DMS79 treated with DMSO at 0.1 percent for 48 hours (cell line): ENCODE data around the gene TOP2A.
A peak's percentile ranks its signal among the peaks of the same experiment; 100 is the strongest.
"Not testable (repeated sequence)": the region's sequence is repeated elsewhere in the genome, so short reads cannot be mapped to it uniquely, and the experiment has no call there.

Experiments
- DNase-seq: peaks from one replicate; lab custom pipeline; 2025; lab: John Stamatoyannopoulos, UW

Gene TOP2A

DNA sequence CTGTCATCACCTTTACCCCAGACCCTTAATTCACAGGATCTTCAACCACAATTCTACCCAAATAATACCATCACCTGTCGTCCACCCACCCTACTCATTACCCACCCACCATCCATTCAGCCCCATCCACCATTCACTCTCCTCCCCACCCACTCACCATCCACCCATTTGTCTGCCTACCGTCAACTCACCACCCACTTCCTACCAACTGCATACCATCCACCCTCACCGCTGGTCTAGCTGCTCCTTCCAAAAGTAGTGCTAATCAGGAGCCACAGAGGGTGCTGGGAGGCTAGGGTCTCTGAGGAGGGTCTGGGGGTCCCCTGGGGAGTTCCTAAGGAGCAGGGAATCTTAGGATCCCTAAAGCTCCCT, 13.5 kb upstream of the TOP2A start:
- no peak for DNase-seq

DNA sequence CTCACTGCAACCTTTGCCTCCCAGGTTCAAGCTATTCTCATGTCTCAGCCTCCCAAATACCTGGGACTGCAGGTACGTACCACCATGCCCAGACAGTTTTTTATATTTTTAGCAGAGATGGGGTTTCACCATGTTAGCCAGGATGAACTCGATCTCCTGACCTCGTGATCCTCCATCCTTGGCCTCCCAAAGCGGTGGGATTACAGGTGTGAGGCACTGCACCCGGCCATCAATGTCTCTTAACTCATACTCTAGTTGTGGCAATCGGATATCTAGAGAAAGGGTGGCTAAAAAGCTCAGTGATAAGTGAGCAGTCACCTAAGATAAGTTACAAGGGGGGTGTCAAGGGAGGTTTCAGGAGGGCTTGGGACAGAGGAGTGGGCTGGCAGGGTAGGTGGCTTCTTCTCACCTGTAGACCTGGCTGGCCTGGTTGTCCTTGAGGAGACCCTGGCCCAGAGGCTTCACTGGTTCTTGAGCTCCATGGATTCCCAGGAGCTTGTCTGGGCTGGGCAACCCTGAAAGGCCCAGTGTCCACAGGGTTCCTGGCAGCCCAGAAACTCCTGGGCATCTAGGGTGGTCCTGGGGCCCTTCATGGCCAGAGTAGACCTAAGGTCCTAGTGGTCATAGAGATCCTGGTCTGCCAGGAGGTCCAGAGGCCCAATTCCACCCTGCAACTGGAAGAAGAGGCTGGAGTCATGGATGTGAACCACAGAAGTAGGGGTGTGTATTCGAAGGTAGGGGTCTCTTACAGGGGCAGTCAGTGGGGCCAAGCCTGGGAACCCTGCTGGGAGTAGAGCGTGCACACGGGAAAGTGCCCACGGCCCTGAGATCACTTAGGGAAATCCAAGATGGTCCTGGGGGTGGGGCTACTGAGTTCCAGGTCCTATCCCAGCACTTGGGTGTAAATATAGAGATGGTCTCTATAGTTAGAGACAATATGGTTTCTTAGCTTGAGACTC, 12.9 kb upstream of the TOP2A start:
- DNase-seq, result no peak

- no peak for DNase-seq
These were observed 9.4 kb upstream of the TOP2A start for GRCh38 chr17:40427002-40427491.

GRCh38 chr17:40425741-40426140, 8.0 kb upstream of the TOP2A start:
- no peak for DNase-seq

DNA sequence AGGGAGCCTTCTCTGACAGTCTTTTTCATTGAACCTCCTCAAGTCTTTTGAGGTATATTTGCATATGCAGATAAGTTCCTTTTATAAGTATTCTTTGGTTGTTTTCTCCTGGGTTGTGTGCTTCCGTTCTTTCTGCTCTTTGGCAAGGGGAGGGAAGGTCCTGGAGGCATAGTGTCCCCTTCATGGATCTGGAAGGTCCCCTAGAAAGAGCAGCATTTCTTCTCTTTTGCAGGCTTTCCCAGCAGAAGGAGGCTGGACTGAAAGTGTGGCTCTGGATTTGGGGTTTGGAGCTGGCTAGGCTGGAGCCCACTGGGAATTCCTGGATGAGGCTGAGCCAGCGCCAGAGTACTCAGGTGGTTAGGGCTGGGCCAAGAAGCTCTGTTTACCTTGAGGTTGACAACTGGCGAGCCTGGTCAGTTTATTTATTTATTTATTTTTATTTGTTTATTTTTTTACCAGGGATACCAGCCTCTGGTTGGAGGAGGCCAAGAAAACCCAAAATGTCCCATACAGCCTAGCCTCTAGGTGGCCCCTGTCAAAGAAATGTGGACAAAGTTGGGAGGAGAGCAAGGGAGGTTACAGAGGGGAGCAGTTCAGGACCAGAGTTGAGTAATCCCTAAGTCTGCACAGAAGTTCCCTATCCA, 5.4 kb upstream of the TOP2A start:
- DNase-seq, result peak; percentile 51

DNA sequence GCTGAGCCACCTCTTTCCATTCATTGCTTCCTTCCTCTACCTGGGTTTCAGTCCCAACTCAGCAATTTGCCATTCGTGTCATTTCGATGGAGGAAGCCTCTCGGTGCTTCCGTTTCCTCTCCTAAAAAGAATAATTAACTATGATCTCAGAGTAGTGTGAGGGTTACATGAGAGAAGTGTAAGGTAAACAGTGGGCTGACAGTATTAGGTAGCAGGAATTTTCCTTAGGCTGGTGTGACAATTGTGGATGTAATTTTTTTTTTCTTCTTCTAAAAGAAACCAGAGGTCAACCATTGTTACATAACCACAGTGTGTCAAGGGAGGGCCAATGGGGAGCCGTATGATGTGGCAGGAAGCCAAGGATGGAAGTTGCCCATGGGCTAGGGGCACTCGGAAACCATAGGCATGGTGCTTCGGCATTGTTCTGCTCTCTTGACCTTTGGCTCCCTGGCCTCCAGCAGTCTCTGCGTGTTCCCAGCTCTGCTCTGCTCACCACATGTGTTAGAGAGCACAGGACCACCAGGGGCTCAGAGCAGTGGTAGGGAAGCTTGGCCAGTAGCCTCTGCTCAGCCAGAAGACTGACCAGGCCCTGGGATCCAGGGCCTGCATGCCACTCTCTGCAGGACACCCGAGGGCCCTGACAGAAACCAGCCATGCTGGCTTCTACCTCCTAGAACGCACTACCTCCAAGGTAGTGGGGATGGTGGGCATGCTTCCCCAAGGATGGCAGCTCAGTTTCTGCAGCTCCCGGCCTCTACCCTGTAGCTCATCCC, 2.0 kb upstream of the TOP2A start:
- DNase-seq, result no peak

DNA sequence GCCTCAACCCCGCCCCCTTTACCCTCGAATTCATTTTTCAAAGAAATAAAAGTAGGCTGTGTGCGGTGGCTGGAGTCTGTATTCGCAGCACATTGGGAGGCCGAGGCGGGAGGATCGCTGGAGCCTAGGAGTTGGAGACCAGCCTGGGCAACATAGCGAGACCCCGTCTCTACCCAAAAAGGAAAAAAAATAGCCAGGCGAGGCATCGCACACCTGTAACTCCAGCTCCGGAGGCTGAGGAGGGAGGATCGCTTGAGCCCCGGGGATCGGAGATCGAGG, 671 bp upstream of the TOP2A start:
- DNase-seq, result no peak

- peak; percentile 42 for DNase-seq
These were observed 463 bp downstream of the TOP2A start for GRCh38 chr17:40417258-40417608.

DNA sequence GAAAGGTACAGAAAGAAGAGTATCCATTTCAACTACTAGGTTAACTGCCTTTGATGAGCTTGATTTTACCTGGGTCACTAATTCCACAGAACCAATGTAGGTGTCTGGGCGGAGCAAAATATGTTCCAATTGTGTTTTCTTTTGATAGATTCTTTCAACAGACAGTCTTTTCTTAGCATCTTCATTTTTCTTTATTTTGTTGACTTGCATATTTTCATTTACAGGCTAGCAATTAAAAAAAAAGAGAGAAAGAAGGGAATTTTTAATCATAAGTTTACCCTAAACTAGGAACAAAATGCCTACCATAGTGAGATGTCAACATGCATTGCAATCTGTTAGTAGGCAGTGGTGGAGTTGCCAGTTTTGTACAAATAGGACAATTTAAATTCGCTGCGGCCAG, 1.0 kb downstream of the TOP2A start:
- no peak for DNase-seq

GRCh38 chr17:40415390-40415789, 2.3 kb downstream of the TOP2A start:
- DNase-seq, result peak; percentile 29

DNA sequence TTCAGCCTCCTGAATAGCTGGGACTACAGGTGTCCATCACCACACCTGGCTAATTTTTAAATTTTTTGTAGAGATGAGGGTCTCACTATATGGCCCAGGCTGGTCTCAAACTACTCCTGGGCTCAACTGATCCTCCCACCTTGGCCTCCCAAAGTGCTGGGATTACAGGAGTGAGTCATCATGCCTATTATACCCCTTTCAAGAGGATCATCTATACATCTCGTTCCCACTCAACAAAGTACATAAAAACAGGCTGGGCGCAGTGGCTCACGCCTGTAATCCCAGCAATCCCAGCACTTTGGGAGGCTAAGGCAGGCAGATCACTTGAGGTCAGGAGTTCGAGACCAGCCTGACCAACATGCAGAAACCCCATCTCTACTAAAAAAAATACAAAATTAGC, 3.4 kb downstream of the TOP2A start:
- DNase-seq, result not testable (repeated sequence)

GRCh38 chr17:40412880-40413279, 4.8 kb downstream of the TOP2A start:
- DNase-seq, result no peak

DNA sequence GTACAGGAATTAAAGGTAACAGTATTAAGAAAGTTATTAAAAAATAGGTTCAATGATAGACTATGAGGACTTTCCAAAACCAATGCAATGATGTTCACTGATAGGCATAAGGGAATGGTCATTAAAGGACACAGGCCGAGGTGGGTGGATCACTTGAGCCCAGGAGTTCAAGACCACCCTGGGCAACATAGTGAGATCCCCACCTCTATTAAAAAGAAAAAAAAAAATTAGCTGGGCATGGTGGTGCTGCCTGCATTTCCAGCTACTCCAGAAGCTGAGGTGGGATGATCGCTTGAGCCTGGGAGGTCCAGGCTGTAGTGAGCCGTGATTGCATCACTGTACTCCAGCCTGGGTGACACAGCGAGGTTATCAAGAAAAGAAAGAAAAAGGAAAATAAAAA, 5.9 kb downstream of the TOP2A start:
- DNase-seq, result no peak

DNA sequence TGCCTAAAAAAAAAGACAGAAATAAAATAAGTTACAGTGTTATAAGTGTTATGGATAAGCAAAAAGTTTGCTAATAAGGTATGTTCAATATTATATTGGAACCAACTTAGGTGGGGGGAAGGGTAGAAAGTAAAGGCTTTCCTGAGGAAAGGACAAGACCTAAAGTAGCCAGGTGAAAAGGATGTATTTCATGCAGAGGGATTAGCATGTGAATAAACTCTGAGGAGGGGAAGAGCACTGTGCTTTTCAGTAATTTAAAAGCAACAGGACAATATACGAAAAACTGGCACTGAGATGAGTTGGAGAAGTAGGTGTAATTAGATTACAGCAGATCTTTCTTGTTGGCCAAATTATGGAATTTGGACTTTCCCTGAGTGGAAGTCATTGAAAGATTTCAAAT, 7.6 kb downstream of the TOP2A start:
- no peak for DNase-seq

- DNase-seq, result not testable (repeated sequence)
These were observed 8.2 kb downstream of the TOP2A start for GRCh38 chr17:40409540-40409939.

DNA sequence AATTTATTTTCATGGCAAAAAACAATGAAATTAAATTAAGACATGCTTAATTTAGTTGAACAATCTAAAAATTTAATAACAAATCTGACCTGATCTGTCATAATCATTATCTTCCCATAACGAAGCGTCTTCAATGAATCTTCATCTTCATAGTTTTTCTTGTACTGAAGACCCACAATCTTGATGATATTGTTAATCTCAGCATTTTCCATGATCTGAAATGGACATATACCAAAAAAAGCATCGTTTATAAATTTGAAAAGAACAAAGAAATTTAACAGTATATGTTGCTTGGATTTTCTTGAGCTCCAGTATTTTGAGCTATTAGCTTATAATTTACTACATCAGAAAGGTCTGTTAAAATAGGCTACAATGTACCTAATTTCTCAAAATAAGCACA, 10.2 kb downstream of the TOP2A start:
- DNase-seq, result no peak

- no peak for DNase-seq
These were observed 13.7 kb downstream of the TOP2A start for GRCh38 chr17:40404003-40404402.

GRCh38 chr17:40402668-40403067, 15.0 kb downstream of the TOP2A start:
- DNase-seq, result no peak

DNA sequence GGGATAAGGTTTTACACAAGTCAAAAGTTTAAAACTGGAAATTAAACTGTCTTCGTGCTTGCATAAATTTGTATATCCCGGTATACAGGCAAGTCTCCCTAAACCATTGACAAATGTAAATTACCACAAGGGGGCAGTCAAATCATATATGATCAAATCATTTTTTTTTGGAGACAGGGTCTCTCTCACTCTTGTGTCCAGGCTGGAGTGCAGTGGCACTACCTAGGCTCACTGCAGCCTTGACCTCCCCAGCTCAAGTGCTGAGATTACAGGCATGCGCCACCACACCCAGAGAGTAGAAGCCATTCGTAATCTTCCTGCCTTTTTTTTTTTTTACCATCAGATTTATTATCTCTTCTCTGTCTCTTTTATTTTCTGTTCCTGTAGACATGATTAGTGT, 18.5 kb downstream of the TOP2A start:
- peak; percentile 29 for DNase-seq

DNA sequence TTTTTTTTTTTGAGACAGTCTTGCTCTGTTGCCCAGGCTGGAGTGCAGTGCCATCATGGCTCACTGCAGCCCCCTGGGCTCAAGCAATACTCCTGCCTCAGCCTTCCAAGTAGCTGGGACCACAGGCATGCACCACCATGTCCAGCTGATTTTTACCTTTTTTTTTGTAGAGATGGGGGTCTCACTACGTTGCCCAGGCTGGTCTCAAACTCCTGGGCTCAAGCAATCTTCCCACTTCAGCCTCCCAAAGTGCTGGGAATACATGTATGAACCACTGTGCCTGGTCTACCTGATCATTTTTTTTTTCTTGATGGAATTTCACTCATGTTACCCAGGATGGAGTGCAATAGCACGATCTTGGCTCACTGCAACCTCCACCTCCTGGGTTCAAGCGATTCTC, 31.1 kb downstream of the TOP2A start:
- not testable (repeated sequence) for DNase-seq

DNA sequence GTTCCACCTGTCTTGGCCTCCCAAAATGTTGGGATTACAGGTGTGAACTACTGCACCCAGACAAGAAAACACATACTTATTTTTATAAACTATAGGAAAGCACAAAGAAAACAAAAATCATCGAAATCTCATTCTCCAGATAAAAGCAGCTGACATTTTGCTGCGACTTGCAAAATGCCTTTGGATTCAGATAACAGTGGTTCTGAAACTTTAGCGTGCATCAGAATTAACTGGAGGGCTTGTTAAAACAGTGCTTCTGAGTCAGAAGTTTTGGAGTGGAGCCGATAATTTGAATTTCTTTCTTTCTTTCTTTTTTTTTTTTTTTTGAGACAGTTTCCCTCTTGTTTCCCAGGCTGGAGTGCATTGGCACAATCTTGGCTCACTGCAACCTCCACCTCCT, 35.4 kb downstream of the TOP2A start:
- DNase-seq, result no peak

DNA sequence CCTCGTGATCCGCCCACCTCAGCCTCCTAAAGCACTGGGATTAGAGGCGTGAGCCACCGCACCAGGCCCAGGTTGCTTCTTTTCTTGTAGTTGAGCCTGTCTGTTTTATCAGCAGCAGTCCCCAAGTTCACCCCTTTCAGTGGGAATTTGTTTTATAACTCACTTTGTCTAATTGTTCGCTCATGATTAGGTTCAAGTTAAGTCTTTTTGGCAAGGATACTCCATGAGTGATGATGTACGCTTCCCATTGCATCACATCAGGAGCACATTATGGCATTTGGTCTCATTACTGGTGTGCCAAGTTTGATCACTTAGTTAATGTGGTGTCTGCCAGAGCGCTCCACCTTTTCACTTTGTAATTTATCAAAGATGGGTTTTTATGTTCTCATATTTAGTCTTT, 38.7 kb downstream of the TOP2A start:
- no peak for DNase-seq

GRCh38 chr17:40377832-40378231, 39.9 kb downstream of the TOP2A start:
- DNase-seq, result no peak
